ENCODE data around the gene SPECC1. TPM values are rescaled to one million over a fixed set of nuclear protein-coding genes. Genes with fewer than 3 reads are reported as not detected.

The SPECC1 gene
- total and polyA plus RNA-seq, 2 donors: 7.6 to 9.3 TPM

- DNase-seq (ENCODE audit: low read depth in 6 of 9, low spot score in 9 of 9): no peak
- no peaks in the 10 kb centered on the region for H3K36me3 ChIP-seq (ENCODE audit: control insufficient read depth in 2 of 2, insufficient read depth in 2 of 2, low read length in 1 of 2)
- 98% methylated on average over 4 of the region's 4 CpGs for WGBS
- H3K9me3 ChIP-seq (ENCODE audit: control insufficient read depth in 2 of 2, insufficient read depth in 1 of 2, low read length in 1 of 2): peaks cover 0 to 3% of the 10 kb centered on the region in 2 donors
- H3K4me3 ChIP-seq (ENCODE audit: low read length in 2 of 2): no peak overlapping the region
- H3K4me1 ChIP-seq (ENCODE audit: control insufficient read depth in 2 of 2, insufficient read depth in 2 of 2, low read length in 2 of 2): no peaks in the 10 kb centered on the region
- no peak overlapping the region for H3K27ac ChIP-seq (ENCODE audit: low read depth in 1 of 2, low read length in 1 of 2)
- no peaks in the 10 kb centered on the region for H3K27me3 ChIP-seq (ENCODE audit: control insufficient read depth in 2 of 2, insufficient read depth in 1 of 2, low read length in 1 of 2)
Measured at GRCh38 chr17:20053361-20053964, 44.3 kb downstream of the SPECC1 start.

DNA sequence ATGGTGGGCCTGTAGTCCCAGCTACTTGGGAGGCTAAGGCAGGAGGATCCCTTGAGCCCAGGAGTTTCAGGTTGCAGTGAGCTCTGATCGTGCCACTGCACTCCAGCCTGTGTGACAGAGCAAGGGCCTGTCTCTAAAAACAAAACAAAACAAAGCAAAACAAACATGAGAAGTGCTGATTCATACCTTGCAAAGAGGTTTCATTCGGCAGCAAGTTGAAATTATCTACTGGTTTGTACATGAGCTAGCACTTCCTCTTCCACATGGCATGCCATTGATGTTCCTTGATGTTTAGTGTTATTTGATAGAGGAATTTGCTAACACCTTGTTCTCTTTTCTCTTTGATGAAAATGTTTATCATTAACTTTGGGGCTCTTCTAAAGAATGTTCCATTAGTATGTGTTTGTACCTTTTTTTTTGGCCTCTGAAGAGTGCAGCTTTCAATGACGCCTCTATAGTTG, 50.6 kb downstream of the SPECC1 start:
- H3K27ac ChIP-seq (ENCODE audit: low read depth in 1 of 2, low read length in 1 of 2): no peak overlapping the region
- no peaks in the 10 kb centered on the region for H3K36me3 ChIP-seq (ENCODE audit: control insufficient read depth in 2 of 2, insufficient read depth in 2 of 2, low read length in 1 of 2)
- no peaks in the 10 kb centered on the region for H3K4me1 ChIP-seq (ENCODE audit: control insufficient read depth in 2 of 2, insufficient read depth in 2 of 2, low read length in 2 of 2)
- H3K9me3 ChIP-seq (ENCODE audit: control insufficient read depth in 2 of 2, insufficient read depth in 1 of 2, low read length in 1 of 2): no peaks in the 10 kb centered on the region
- no peak overlapping the region for H3K4me3 ChIP-seq (ENCODE audit: low read length in 2 of 2)
- H3K27me3 ChIP-seq (ENCODE audit: control insufficient read depth in 2 of 2, insufficient read depth in 1 of 2, low read length in 1 of 2): no peaks in the 10 kb centered on the region
- WGBS: 60% methylated on average over 3 of the region's 3 CpGs
- DNase-seq (ENCODE audit: low read depth in 6 of 9, low spot score in 9 of 9): no peak

GRCh38 chr17:20063665-20064648, 54.8 kb downstream of the SPECC1 start:
- no peaks in the 10 kb centered on the region for H3K9me3 ChIP-seq (ENCODE audit: control insufficient read depth in 2 of 2, insufficient read depth in 1 of 2, low read length in 1 of 2)
- no peaks in the 10 kb centered on the region for H3K36me3 ChIP-seq (ENCODE audit: control insufficient read depth in 2 of 2, insufficient read depth in 2 of 2, low read length in 1 of 2)
- H3K4me1 ChIP-seq (ENCODE audit: control insufficient read depth in 2 of 2, insufficient read depth in 2 of 2, low read length in 2 of 2): no peaks in the 10 kb centered on the region
- WGBS: 90% methylated on average over 12 of the region's 12 CpGs
- H3K4me3 ChIP-seq (ENCODE audit: low read length in 2 of 2): no peak overlapping the region
- no peaks in the 10 kb centered on the region for H3K27me3 ChIP-seq (ENCODE audit: control insufficient read depth in 2 of 2, insufficient read depth in 1 of 2, low read length in 1 of 2)
- DNase-seq (ENCODE audit: low read depth in 6 of 9, low spot score in 9 of 9): no peak
- no peak overlapping the region for H3K27ac ChIP-seq (ENCODE audit: low read depth in 1 of 2, low read length in 1 of 2)

DNA sequence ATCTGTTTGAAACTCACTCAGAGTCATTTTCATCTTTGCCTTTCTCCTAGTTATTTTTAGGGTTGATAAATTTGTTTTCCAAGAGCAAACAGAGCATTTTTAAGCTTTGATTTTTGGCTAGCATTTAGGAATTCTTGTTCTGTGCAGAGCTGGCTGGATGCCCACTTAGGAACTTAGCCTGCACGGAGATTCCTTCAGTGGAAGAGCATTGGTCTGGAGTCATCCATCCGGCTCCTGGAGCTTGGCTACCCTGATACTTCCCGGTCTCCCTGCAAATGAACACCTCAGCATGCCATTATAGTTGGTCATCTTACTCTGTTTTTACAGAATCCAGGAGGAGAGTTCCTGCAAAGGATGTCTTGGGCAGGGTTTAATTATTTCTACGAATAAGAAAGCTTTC, 57.1 kb downstream of the SPECC1 start:
- no peak for DNase-seq (ENCODE audit: low read depth in 6 of 9, low spot score in 9 of 9)
- no peaks in the 10 kb centered on the region for H3K36me3 ChIP-seq (ENCODE audit: control insufficient read depth in 2 of 2, insufficient read depth in 2 of 2, low read length in 1 of 2)
- no peaks in the 10 kb centered on the region for H3K9me3 ChIP-seq (ENCODE audit: control insufficient read depth in 2 of 2, insufficient read depth in 1 of 2, low read length in 1 of 2)
- H3K4me3 ChIP-seq (ENCODE audit: low read length in 2 of 2): no peak overlapping the region
- H3K27ac ChIP-seq (ENCODE audit: low read depth in 1 of 2, low read length in 1 of 2): no peak overlapping the region
- H3K27me3 ChIP-seq (ENCODE audit: control insufficient read depth in 2 of 2, insufficient read depth in 1 of 2, low read length in 1 of 2): no peaks in the 10 kb centered on the region
- 96% methylated on average over 4 of the region's 4 CpGs for WGBS
- no peaks in the 10 kb centered on the region for H3K4me1 ChIP-seq (ENCODE audit: control insufficient read depth in 2 of 2, insufficient read depth in 2 of 2, low read length in 2 of 2)

DNA sequence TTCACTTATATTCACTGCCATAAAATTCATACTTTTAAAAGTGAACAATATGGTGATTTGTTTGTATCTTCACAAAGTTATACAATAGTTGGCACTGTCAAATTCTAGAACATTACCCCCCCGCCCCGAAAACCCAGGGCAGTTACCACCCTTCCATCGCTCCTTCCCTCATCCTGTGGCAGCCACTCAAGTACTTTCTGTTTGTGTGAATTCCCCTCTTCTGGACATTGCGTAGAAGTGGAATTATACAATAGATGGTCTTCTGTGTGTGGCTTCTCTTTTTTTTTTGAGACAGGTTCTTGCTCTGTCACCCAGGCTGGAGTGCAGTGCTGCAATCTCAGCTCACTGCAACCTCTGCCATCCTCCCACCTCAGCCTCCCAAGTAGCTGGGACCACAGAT, 58.6 kb downstream of the SPECC1 start:
- Histone ChIP-seq H3K4me1 (ENCODE audit: control insufficient read depth in 2 of 2, insufficient read depth in 2 of 2, low read length in 2 of 2) (peaks cover 0 to 7% of the 10 kb centered on the region in 2 donors), H3K9me3 (ENCODE audit: control insufficient read depth in 2 of 2, insufficient read depth in 1 of 2, low read length in 1 of 2) (no peaks in the 10 kb centered on the region), H3K27me3 (ENCODE audit: control insufficient read depth in 2 of 2, insufficient read depth in 1 of 2, low read length in 1 of 2) (no peaks in the 10 kb centered on the region), H3K4me3 (ENCODE audit: low read length in 2 of 2) (no peak overlapping the region), H3K36me3 (ENCODE audit: control insufficient read depth in 2 of 2, insufficient read depth in 2 of 2, low read length in 1 of 2) (no peaks in the 10 kb centered on the region), H3K27ac (ENCODE audit: low read depth in 1 of 2, low read length in 1 of 2) (no peak overlapping the region)
- WGBS: 98% methylated on average over 4 of the region's 4 CpGs
- DNase-seq (ENCODE audit: low read depth in 6 of 9, low spot score in 9 of 9): no peak

- Histone ChIP-seq H3K36me3 (ENCODE audit: control insufficient read depth in 2 of 2, insufficient read depth in 2 of 2, low read length in 1 of 2) (no peaks in the 10 kb centered on the region), H3K4me3 (ENCODE audit: low read length in 2 of 2) (no peak overlapping the region), H3K27me3 (ENCODE audit: control insufficient read depth in 2 of 2, insufficient read depth in 1 of 2, low read length in 1 of 2) (no peaks in the 10 kb centered on the region), H3K4me1 (ENCODE audit: control insufficient read depth in 2 of 2, insufficient read depth in 2 of 2, low read length in 2 of 2) (peaks cover 6 to 14% of the 10 kb centered on the region in 2 donors), H3K27ac (ENCODE audit: low read depth in 1 of 2, low read length in 1 of 2) (no peak overlapping the region), H3K9me3 (ENCODE audit: control insufficient read depth in 2 of 2, insufficient read depth in 1 of 2, low read length in 1 of 2) (no peaks in the 10 kb centered on the region)
- 94% methylated on average over 3 of the region's 3 CpGs for WGBS
- no peak for DNase-seq (ENCODE audit: low read depth in 6 of 9, low spot score in 9 of 9)
Measured at GRCh38 chr17:20068445-20068844, 59.3 kb downstream of the SPECC1 start.

DNA sequence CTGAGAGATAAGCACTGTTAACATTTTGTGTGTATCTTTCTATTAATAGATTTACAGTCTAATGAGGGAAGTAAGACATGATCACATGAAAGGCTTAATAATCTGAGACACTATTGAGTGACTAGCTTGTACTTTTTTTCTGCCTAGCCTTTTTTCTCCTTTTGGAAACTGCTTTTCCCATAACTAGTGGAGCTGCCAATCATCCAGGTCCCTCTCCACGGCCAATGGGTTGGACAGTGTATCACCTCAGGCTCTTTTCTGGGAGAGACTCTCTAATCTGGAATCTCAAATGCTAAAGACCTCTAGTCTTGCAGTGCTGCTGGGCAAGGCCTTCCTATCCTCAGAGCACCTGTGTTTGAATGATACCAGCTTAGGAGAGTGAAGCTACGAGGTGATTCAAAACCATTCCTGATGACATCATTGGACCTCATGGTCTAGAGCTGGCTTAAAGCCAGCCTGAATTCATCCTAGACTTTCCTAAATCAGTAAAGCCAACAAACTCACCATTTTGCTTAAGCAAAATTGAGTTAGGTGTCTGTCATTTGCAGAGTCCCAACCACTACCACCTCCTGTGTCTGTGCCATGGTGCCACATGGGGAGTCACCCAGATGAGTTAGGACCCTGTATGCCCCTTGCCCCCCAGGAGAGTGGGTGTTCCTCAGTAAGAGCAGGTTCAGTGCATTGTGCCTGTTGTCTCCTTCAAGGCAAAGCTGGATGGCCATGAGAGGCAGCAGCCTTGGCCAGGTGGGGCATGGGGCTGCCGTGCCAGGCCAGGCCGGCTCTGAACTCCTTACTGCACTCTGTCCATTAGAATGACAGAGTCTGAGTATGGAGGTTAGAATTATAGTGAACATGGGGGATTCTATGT, 62.9 kb downstream of the SPECC1 start:
- 95% methylated on average over 4 of the region's 4 CpGs for WGBS
- Histone ChIP-seq H3K4me3 (ENCODE audit: low read length in 2 of 2) (no peak overlapping the region), H3K27ac (ENCODE audit: low read depth in 1 of 2, low read length in 1 of 2) (no peak overlapping the region), H3K36me3 (ENCODE audit: control insufficient read depth in 2 of 2, insufficient read depth in 2 of 2, low read length in 1 of 2) (no peaks in the 10 kb centered on the region), H3K27me3 (ENCODE audit: control insufficient read depth in 2 of 2, insufficient read depth in 1 of 2, low read length in 1 of 2) (no peaks in the 10 kb centered on the region), H3K4me1 (ENCODE audit: control insufficient read depth in 2 of 2, insufficient read depth in 2 of 2, low read length in 2 of 2) (peaks cover 11 to 21% of the 10 kb centered on the region in 2 donors), H3K9me3 (ENCODE audit: control insufficient read depth in 2 of 2, insufficient read depth in 1 of 2, low read length in 1 of 2) (no peaks in the 10 kb centered on the region)
- no peak for DNase-seq (ENCODE audit: low read depth in 6 of 9, low spot score in 9 of 9)

- H3K27me3 ChIP-seq (ENCODE audit: control insufficient read depth in 2 of 2, insufficient read depth in 1 of 2, low read length in 1 of 2): no peaks in the 10 kb centered on the region
- no peaks in the 10 kb centered on the region for H3K9me3 ChIP-seq (ENCODE audit: control insufficient read depth in 2 of 2, insufficient read depth in 1 of 2, low read length in 1 of 2)
- H3K36me3 ChIP-seq (ENCODE audit: control insufficient read depth in 2 of 2, insufficient read depth in 2 of 2, low read length in 1 of 2): no peaks in the 10 kb centered on the region
- DNase-seq (ENCODE audit: low read depth in 6 of 9, low spot score in 9 of 9): no peak
- H3K27ac ChIP-seq (ENCODE audit: low read depth in 1 of 2, low read length in 1 of 2): no peak overlapping the region
- WGBS: 70% methylated on average over 3 of the region's 3 CpGs
- H3K4me3 ChIP-seq (ENCODE audit: low read length in 2 of 2): no peak overlapping the region
- peaks cover 11 to 21% of the 10 kb centered on the region in 2 donors for H3K4me1 ChIP-seq (ENCODE audit: control insufficient read depth in 2 of 2, insufficient read depth in 2 of 2, low read length in 2 of 2)
Measured at GRCh38 chr17:20072692-20072992, 63.5 kb downstream of the SPECC1 start.
